ENCODE measurements around the gene SH3TC1. TPM values are rescaled to one million over a fixed set of nuclear protein-coding genes. Genes with fewer than 3 reads are reported as not detected.

The SH3TC1 gene
- total and polyA plus RNA-seq, 2 of the 13 experiments (the other 11 are each of a cell fraction or from before 2014, with no cell fraction given): 14.9 to 21.8 TPM

- TF ChIP-seq CCDC6 (CRISPR knock-in tag; IDR thresholded peaks at IDR 0.05) (peak; percentile 82), PHF8 (CRISPR knock-in tag; IDR thresholded peaks at IDR 0.05) (peak; percentile 78), MBNL3 (CRISPR knock-in tag; conservative IDR thresholded peaks at IDR 0.05) (no peak), SIN3A (IDR thresholded peaks at IDR 0.05; ENCODE audit: borderline replicate concordance, low read depth, low read length) (peak; percentile 88; the same call in 1 of the 2 replicates), SNAPC5 (CRISPR knock-in tag; IDR thresholded peaks at IDR 0.05; ENCODE audit: borderline replicate concordance) (no peak), ZNF556 (CRISPR knock-in tag; IDR thresholded peaks at IDR 0.05; ENCODE audit: borderline replicate concordance) (peak; percentile 98), ZNF12 (CRISPR knock-in tag; IDR thresholded peaks at IDR 0.05) (peak; percentile 36; the same call in 1 of the 2 replicates), ZNF138 (CRISPR knock-in tag; IDR thresholded peaks at IDR 0.05; ENCODE audit: low read depth) (no peak), SOX5 (CRISPR knock-in tag; IDR thresholded peaks at IDR 0.05; ENCODE audit: borderline replicate concordance) (peak; percentile 70; the same call in 1 of the 2 replicates), GTF3A (CRISPR knock-in tag; conservative IDR thresholded peaks at IDR 0.05) (0 out of 2 replicates have a peak, but pooled peaks have one; percentile 69), NPAS2 (CRISPR knock-in tag; IDR thresholded peaks at IDR 0.05; ENCODE audit: borderline replicate concordance) (no peak), FOXC1 (CRISPR knock-in tag; IDR thresholded peaks at IDR 0.05; ENCODE audit: borderline replicate concordance) (peak; percentile 84), HNRNPLL (IDR thresholded peaks at IDR 0.05; ENCODE audit: low read depth, low read length, poor library complexity, severe bottlenecking) (peak; percentile 80), IKZF5 (CRISPR knock-in tag; IDR thresholded peaks at IDR 0.05) (peak; percentile 93), ZNF788 (CRISPR knock-in tag; IDR thresholded peaks at IDR 0.05; ENCODE audit: borderline replicate concordance) (peak; percentile 84), TOE1 (CRISPR knock-in tag; IDR thresholded peaks at IDR 0.05) (peak; percentile 63; the same call in 1 of the 2 replicates), ZSCAN12 (CRISPR knock-in tag; IDR thresholded peaks at IDR 0.05) (no peak), RFX1 (IDR thresholded peaks at IDR 0.05) (no peak), HMGA1 (CRISPR knock-in tag; conservative IDR thresholded peaks at IDR 0.05) (no peak), ZNF710 (CRISPR knock-in tag; IDR thresholded peaks at IDR 0.05; ENCODE audit: borderline replicate concordance) (no peak), HNF1B (CRISPR knock-in tag; IDR thresholded peaks at IDR 0.05) (peak; percentile 100), ZNF326 (CRISPR knock-in tag; IDR thresholded peaks at IDR 0.05; ENCODE audit: borderline replicate concordance) (no peak), ZNF234 (CRISPR knock-in tag; conservative IDR thresholded peaks at IDR 0.05) (no peak), NFKBIZ (CRISPR knock-in tag; IDR thresholded peaks at IDR 0.05) (no peak), PLSCR1 (CRISPR knock-in tag; IDR thresholded peaks at IDR 0.05; ENCODE audit: borderline replicate concordance) (no peak)
Observed at GRCh38 chr4:8198906-8199593, at the start of gene SH3TC1 (continued).

Measured in HepG2 (cell line).